Measurements from ENCODE around the gene TIA1.
"Not testable (repeated sequence)": the region's sequence is repeated elsewhere in the genome, so short reads cannot be mapped to it uniquely, and the experiment has no call there.

TIA1 gene

GRCh38 chr2:70248181-70248847 lies at the start of gene TIA1:
TIA1 (minus strand) TSS chr2:70248628; CDS start chr2:70248430, 198 bp downstream.
- peak; percentile 98 to 99 for DNase-seq

- not testable (repeated sequence) for DNase-seq
Measured at GRCh38 chr2:70297828-70298227, 49.4 kb upstream of the TIA1 start.

- no peak for DNase-seq
Measured at GRCh38 chr2:70283500-70284191, 35.2 kb upstream of the TIA1 start.

- DNase-seq = no peak
Measured at GRCh38 chr2:70282439-70282838, 34.0 kb upstream of the TIA1 start.

- DNase-seq = no peak
Measured at GRCh38 chr2:70280242-70280798, 31.9 kb upstream of the TIA1 start.

- DNase-seq = no peak
Measured at GRCh38 chr2:70270323-70270722, 21.9 kb upstream of the TIA1 start.

- DNase-seq = not testable (repeated sequence)
Measured at GRCh38 chr2:70269422-70270302, 21.2 kb upstream of the TIA1 start.

- not testable (repeated sequence) for DNase-seq
Measured at GRCh38 chr2:70266925-70267324, 18.5 kb upstream of the TIA1 start.

- DNase-seq = no peak
Measured at GRCh38 chr2:70261501-70261900, 13.1 kb upstream of the TIA1 start.

- DNase-seq = peak in 1 of 2 experiments; percentile 13
Measured at GRCh38 chr2:70258532-70258875, 10.1 kb upstream of the TIA1 start.

GRCh38 chr2:70255637-70256314 lies 7.3 kb upstream of the TIA1 start:
- no peak for DNase-seq

- DNase-seq = no peak
Measured at GRCh38 chr2:70250434-70250833, 2.0 kb upstream of the TIA1 start.

- no peak for DNase-seq
Measured at GRCh38 chr2:70247364-70248180, 856 bp downstream of the TIA1 start.

GRCh38 chr2:70243806-70244584 lies 4.4 kb downstream of the TIA1 start:
- DNase-seq = no peak

- DNase-seq = no peak
Measured at GRCh38 chr2:70242552-70242951, 5.9 kb downstream of the TIA1 start.

- no peak for DNase-seq
Measured at GRCh38 chr2:70241340-70241739, 7.1 kb downstream of the TIA1 start.

- no peak for DNase-seq
Measured at GRCh38 chr2:70240599-70240998, 7.8 kb downstream of the TIA1 start.

- no peak for DNase-seq
Measured at GRCh38 chr2:70233926-70234325, 14.5 kb downstream of the TIA1 start.

GRCh38 chr2:70226781-70227180 lies 21.6 kb downstream of the TIA1 start:
- DNase-seq = no peak

- DNase-seq = not testable (repeated sequence)
Measured at GRCh38 chr2:70223305-70223704, 25.1 kb downstream of the TIA1 start.

- no peak for DNase-seq
Measured at GRCh38 chr2:70214953-70215549, 33.4 kb downstream of the TIA1 start.

Measured in activated CD4-positive, alpha-beta T cell treated with anti-CD3 and anti-CD28 coated beads, Interleukin-2, amount 50 U/mL, for 48 hours (primary cell).